Tibial nerve (tissue), 4 donors: ENCODE measurements around the gene CYFIP2.

Source experiments
- EP300 ChIP-seq, 2 donors: sonication (generic); formaldehyde crosslinking; IDR thresholded peaks; one replicate each; pipeline ENCODE4 v1.6.1; 2017; ENCODE audit warnings: antibody characterized with exemption in 2 of 2, mild to moderate bottlenecking in 1 of 2
- TF ChIP-seq, protein P1 (sequence below), 5 experiments: fragments of 200-600 bp in 3 of 5; fragments of 450-650 bp in 2 of 5; sonication (generic) in 3 of 5; IDR thresholded peaks; one replicate each; pipeline ENCODE4 v1.5.1; 2016 to 2019; ENCODE audit warnings: antibody characterized with exemption in 5 of 5, mild to moderate bottlenecking in 3 of 5, moderate library complexity in 2 of 5

DNA sequence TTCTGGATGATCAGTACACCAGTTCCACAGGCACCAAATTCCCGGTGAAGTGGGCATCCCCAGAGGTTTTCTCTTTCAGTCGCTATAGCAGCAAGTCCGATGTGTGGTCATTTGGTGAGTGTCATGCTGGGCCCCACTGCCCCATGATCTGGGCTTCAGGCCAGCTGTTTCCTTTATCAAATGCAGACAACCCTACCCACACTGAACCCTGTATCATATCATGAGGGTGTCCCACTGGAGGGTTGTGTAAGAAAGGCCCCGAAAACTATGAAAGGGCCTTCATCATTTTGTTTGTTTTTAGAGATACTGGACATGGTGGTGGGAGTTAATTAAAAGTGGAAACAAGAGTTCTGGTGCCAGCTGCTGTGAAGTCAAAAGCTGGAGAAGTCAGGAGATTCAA is 20.0 kb upstream of the CYFIP2 start:
- TF ChIP-seq EP300 (IDR thresholded peaks at IDR 0.05) = no peak
- TF ChIP-seq, protein P1, sequence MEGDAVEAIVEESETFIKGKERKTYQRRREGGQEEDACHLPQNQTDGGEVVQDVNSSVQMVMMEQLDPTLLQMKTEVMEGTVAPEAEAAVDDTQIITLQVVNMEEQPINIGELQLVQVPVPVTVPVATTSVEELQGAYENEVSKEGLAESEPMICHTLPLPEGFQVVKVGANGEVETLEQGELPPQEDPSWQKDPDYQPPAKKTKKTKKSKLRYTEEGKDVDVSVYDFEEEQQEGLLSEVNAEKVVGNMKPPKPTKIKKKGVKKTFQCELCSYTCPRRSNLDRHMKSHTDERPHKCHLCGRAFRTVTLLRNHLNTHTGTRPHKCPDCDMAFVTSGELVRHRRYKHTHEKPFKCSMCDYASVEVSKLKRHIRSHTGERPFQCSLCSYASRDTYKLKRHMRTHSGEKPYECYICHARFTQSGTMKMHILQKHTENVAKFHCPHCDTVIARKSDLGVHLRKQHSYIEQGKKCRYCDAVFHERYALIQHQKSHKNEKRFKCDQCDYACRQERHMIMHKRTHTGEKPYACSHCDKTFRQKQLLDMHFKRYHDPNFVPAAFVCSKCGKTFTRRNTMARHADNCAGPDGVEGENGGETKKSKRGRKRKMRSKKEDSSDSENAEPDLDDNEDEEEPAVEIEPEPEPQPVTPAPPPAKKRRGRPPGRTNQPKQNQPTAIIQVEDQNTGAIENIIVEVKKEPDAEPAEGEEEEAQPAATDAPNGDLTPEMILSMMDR (IDR thresholded peaks at IDR 0.05) = no peak
